ENCODE data around the gene LOX.

DNA sequence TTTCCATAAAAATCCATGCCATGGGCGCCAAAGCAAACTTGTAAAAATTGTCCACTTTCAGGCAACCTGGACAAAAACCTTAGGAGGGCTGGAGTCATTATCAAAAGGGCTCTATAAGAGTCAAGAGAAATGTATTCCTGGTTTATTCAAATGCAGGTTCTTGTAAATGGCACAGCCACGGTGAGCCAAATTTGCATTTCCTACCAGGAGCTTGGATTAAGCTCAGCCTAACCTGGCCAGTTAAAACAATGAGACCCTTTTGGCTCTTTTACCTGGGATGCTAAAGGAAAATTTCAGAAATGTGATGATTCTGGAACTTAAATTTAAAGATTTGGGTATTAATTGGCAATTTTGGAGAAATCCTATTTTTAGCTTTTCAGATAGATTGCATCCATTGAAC lies 42.4 kb upstream of the LOX start:
- TF ChIP-seq POLR2A (IDR thresholded peaks at IDR 0.05), result no peak
- TF ChIP-seq, protein P1, sequence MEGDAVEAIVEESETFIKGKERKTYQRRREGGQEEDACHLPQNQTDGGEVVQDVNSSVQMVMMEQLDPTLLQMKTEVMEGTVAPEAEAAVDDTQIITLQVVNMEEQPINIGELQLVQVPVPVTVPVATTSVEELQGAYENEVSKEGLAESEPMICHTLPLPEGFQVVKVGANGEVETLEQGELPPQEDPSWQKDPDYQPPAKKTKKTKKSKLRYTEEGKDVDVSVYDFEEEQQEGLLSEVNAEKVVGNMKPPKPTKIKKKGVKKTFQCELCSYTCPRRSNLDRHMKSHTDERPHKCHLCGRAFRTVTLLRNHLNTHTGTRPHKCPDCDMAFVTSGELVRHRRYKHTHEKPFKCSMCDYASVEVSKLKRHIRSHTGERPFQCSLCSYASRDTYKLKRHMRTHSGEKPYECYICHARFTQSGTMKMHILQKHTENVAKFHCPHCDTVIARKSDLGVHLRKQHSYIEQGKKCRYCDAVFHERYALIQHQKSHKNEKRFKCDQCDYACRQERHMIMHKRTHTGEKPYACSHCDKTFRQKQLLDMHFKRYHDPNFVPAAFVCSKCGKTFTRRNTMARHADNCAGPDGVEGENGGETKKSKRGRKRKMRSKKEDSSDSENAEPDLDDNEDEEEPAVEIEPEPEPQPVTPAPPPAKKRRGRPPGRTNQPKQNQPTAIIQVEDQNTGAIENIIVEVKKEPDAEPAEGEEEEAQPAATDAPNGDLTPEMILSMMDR (IDR thresholded peaks at IDR 0.05), result no peak
